ENCODE results near the gene KCTD7.
"Not testable (repeated sequence)": the region's sequence is repeated elsewhere in the genome, so short reads cannot be mapped to it uniquely, and the experiment has no call there.

- not testable (repeated sequence) for TF ChIP-seq POLR2A (IDR thresholded peaks at IDR 0.05; ENCODE audit: low read depth, low read length); CTCF (conservative IDR thresholded peaks at IDR 0.05; ENCODE audit: low read depth, low read length); RFX5 (IDR thresholded peaks at IDR 0.05; ENCODE audit: low read depth, low read length); CEBPB (IDR thresholded peaks at IDR 0.05; ENCODE audit: low read depth, low read length); MXI1 (IDR thresholded peaks at IDR 0.05; ENCODE audit: borderline replicate concordance, low read depth, low read length); RAD21 (IDR thresholded peaks at IDR 0.05; ENCODE audit: low read length); USF2 (IDR thresholded peaks at IDR 0.05; ENCODE audit: low read depth, low read length); MAZ (IDR thresholded peaks at IDR 0.05; ENCODE audit: borderline replicate concordance, low read depth, low read length); BHLHE40 (IDR thresholded peaks at IDR 0.05; ENCODE audit: low read depth, low read length); MAFK (IDR thresholded peaks at IDR 0.05; ENCODE audit: low read depth, low read length); SMC3 (IDR thresholded peaks at IDR 0.05; ENCODE audit: low read depth, low read length)
These were observed 26.6 kb downstream of the KCTD7 start for GRCh38 chr7:66655113-66655806.

Measured in IMR-90 (cell line).